GM23248 (cell line): ENCODE results near the gene ATE1.

Experiments used
- EZH2 ChIP-seq: fragments of 200-600 bp; sonication (generic); IDR thresholded peaks from 2 replicates; pipeline ENCODE4 v1.6.1; 2018; ENCODE audit warnings: antibody characterized with exemption, mild to moderate bottlenecking; ENCODE audit not compliant: insufficient read depth, poor library complexity, severe bottlenecking
- EZH2phosphoT487 ChIP-seq: fragments of 200-600 bp; sonication (generic); IDR thresholded peaks from 2 replicates; pipeline ENCODE4 v1.6.1; 2018; ENCODE audit warnings: antibody characterized with exemption, moderate library complexity, mild to moderate bottlenecking, low read depth; ENCODE audit not compliant: insufficient read depth

- TF ChIP-seq EZH2phosphoT487 (no peak), EZH2 (no peak)
Measured at GRCh38 chr10:121921238-121921931, 6.4 kb downstream of the ATE1 start.
